Smooth muscle cell of the pulmonary artery (primary cell): ENCODE results near the gene THAP2. TPM values are rescaled to one million over a fixed set of nuclear protein-coding genes. Genes with fewer than 3 reads are reported as not detected.

Experiments used
- total RNA-seq: library from RNA; depleted of rRNA; stranded (reverse); fragments of >200 nt; gene quantifications from 2 replicates; pipeline ENCODE4 v1.2.3, GENCODE V29; 2014

THAP2 gene
- 3.6 and 4.0 TPM in 2 replicates for total RNA-seq

DNA sequence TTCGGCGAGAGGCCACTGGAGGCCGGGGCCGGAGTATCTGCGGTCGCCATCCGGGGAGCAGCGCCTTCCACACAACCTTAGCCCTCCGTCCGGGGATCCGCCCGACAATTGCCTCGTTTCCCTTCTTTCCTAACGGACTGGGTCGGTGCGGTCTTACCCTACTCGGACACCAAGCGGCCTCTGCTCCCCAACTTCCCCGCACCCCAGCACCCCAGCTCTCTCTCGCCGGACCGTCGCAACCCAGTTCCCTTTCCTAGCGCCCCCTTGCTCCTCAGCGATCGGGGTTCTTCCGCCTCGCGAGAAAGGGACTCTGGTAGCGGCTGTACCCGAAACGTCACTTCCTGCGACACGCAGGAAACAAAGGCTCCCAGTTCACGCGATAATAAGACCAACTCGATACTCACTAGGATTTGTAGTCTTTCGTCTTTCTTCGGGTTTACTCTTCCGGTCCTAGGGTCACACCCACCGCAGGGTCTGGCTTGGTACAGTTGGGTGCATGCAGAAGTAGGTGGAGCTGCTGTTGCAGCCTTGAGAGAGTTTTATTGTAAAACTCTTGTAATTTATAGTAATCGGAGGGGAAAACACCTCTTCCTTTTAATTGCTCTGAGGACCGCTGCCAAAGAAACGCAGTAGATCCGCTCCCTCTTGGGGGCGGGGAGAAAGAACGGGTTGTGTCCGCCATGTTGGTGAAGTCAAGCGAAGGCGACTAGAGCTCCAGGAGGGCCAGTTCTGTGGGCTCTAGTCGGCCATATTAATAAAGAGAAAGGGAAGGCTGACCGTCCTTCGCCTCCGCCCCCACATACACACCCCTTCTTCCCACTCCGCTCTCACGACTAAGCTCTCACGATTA is at the start of gene THAP2, which contains the start of gene ZFC3H1:
TSS of gene THAP2 (plus strand) at position 741 of the 850 bp plus-strand sequence. CDS start 209 bp downstream, outside the sequence.
TSS of gene ZFC3H1 (minus strand) at position 288 of the 850 bp plus-strand sequence. CDS start at position 50, 238 bp downstream.

DNA sequence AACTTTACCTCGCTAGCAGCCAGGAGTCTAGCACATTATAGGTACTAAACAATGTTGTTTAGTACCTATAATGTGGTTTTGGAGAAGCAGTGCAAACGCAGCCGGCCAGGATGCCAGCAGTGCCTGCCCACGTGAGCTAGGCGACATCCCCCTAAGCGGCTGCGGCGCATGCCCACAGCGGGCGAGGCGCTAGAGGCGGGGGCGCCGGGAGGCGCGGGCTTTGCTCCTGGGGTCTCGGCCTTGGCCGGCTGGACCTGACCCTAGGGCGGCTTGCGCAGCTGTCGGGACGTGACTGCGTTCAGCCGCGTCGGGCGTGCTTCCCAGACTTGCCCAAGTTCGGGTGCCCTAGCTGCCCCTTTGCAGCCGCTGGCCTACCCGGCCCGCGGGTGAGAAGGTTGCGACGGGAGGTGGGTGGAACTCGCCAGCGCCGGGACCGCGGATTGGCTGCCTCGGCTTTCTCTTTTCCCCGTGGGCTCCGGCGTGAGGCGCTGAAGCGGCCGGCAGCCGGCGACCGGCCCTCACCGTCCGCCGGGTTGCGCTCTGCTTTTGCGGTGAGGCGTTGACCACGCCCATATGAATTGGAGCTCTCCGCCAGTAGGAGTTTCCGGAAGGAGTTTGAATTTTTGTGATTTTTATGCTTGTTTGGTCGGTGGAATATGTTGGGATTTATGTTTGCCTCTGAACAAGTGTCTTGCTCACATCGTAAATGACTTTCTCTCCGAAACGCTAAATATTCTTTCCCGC is 22.0 kb downstream of the THAP2 start, which contains the start of gene TMEM19:
TSS of gene TMEM19 (plus strand) at position 169 of the 744 bp plus-strand sequence. CDS start 599 bp downstream, outside the sequence.

Other genes with a start within 250 kb of the THAP2 start
- gene LGR5, start 224.5 kb upstream of the THAP2 start, total RNA-seq, result 0.03 and 2.2 TPM in 2 replicates
- 33.7 and 35.9 TPM in 2 replicates for gene ZFC3H1, start 453 bp upstream of the THAP2 start, total RNA-seq
- gene TMEM19, start 21.8 kb downstream of the THAP2 start, total RNA-seq, result 27.0 and 44.0 TPM in 2 replicates
- gene RAB21, start 90.6 kb downstream of the THAP2 start, total RNA-seq, result 37.5 and 42.2 TPM in 2 replicates
- 32.4 and 44.1 TPM in 2 replicates for gene TBC1D15, start 175.5 kb downstream of the THAP2 start, total RNA-seq